Transverse colon (tissue), 4 donors: ENCODE results near the gene NCKIPSD. TPM values are rescaled to one million over a fixed set of nuclear protein-coding genes. Genes with fewer than 3 reads are reported as not detected.

Source experiments
- DNase-seq: peaks from one replicate; pipeline ENCODE4 v3.0.0-alpha.2; 2019
- H3K27ac ChIP-seq, 4 donors: fragments of 200-600 bp; sonication (generic); 2 replicates each; pipeline ENCODE4 v1.5.1; 2016 to 2018; ENCODE audit warnings: inconsistent platforms in 4 of 4
- H3K27me3 ChIP-seq: fragments of 200-600 bp; sonication (generic); 2 replicates; pipeline ENCODE4 v1.5.1; 2017; ENCODE audit warnings: inconsistent platforms
- H3K36me3 ChIP-seq, 4 donors: fragments of 200-600 bp; sonication (generic); 2 replicates each; pipeline ENCODE4 v1.5.1; 2017 to 2019; ENCODE audit warnings: inconsistent platforms in 4 of 4
- H3K4me1 ChIP-seq, 4 donors: fragments of 200-600 bp; sonication (generic); 2 replicates each; pipeline ENCODE4 v1.5.1; 2017 to 2020; ENCODE audit warnings: inconsistent platforms in 4 of 4
- H3K4me3 ChIP-seq, 4 donors: fragments of 200-600 bp; sonication (generic); 1 replicate in 1 of 4; 2 replicates in 3 of 4; pipeline versions ENCODE4 v1.5.1 to v1.6.1; 2017 to 2019; ENCODE audit warnings: inconsistent platforms in 4 of 4
- H3K9me3 ChIP-seq, 2 donors: fragments of 200-600 bp; sonication (generic); 2 replicates each; pipeline ENCODE4 v1.5.1; 2017 to 2019; ENCODE audit warnings: inconsistent platforms in 2 of 2
- EP300 ChIP-seq: sonication (generic); formaldehyde crosslinking; IDR thresholded peaks from one replicate; pipeline ENCODE4 v1.6.1; 2017; ENCODE audit warnings: antibody characterized with exemption, low read depth
- POLR2A ChIP-seq: fragments of 450-650 bp; IDR thresholded peaks from one replicate; pipeline ENCODE4 v1.6.1; 2016; ENCODE audit warnings: antibody characterized with exemption, mild to moderate bottlenecking, moderate library complexity
- POLR2AphosphoS5 ChIP-seq, 3 donors: sonication (generic); formaldehyde crosslinking; IDR thresholded peaks; one replicate each; pipeline ENCODE4 v1.6.1; 2016; ENCODE audit warnings: antibody characterized with exemption in 3 of 3
- WGBS, 2 donors: methylation state at CpG; one replicate each; pipeline ENCODE4 v1.1.5; 2018; ENCODE audit warnings: low coverage in 1 of 2; 5-methylcytosine and 5-hydroxymethylcytosine counted together
- in situ Hi-C, 4 donors: fragments of 200-750 bp; cut with MboI; loops; one replicate each; pipeline versions ENCODE4 v1.15.0 to v1.15.1; 2017; ENCODE audit warnings: low sequenced_read_pairs in 3 of 4, low pct_ligation_motif_present in 1 of 4, low pct_unique_long_range_greater_than_20kb in 1 of 4
- intact Hi-C: fragments of 100-400 bp; cut with DNase I; formaldehyde crosslinking; loops from one replicate; pipeline ENCODE4 v1.15.1; 2023; ENCODE audit warnings: low total_unique reads
- small RNA-seq, 4 donors: library from RNA; depleted of rRNA; stranded (forward); fragments of <200 nt; gene quantifications; one replicate each; pipeline ENCODE3, GENCODE V24; 2016
- total RNA-seq, 4 donors: library from RNA; depleted of rRNA; stranded (reverse); fragments of >200 nt; gene quantifications; one replicate each; pipeline ENCODE4 v1.1.0, GENCODE V29; 2016
- TF ChIP-seq, protein P1 (sequence below), 5 experiments: fragments of 200-600 bp in 3 of 5; fragments of 450-650 bp in 2 of 5; sonication (generic) in 3 of 5; IDR thresholded peaks; 1 replicate in 2 of 5; 2 replicates in 3 of 5; pipeline ENCODE4 v1.5.1; 2016 to 2017; ENCODE audit warnings: antibody characterized with exemption in 5 of 5, inconsistent platforms in 3 of 5, mild to moderate bottlenecking in 2 of 5, moderate library complexity in 1 of 5

Gene NCKIPSD
- total RNA-seq, 4 donors from 2014 or later, result 42.3 to 74.6 (median 49.2) TPM

DNA sequence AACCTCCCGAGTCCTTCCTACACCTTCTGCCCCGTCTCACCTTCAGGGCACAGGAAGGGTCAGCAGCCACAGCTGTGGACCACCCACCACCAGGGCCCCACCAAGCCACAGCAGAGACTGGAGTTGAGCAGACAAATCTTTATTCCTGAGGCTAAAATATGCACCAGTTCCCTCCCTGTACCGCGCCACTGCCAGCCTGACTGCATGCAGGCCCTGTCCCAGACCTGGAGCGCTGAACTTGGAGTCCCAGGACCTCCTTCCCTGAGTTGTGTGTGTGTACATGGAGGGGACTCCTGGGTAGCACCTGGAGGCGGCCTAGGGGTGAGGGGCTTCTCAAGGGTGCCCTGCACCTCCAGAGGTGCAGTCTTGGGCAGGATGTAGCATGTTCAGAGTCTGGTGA is 60.1 kb downstream of the NCKIPSD start:
- WGBS, 2 donors, result 98% methylated on average over 5 of the region's 6 CpGs; no CpG with 5 or more reads in 1 of the 2 donors
- Histone ChIP-seq H3K4me3 (no peak overlapping the region), H3K36me3 (peaks cover 0 to 14% (median 8%) of the 10 kb centered on the region in 4 donors), H3K27ac (no peak overlapping the region), H3K9me3 (no peaks in the 10 kb centered on the region), H3K4me1 (peaks cover 0 to 12% (median 5%) of the 10 kb centered on the region in 4 donors), H3K27me3 (no peaks in the 10 kb centered on the region)
- no peak for TF ChIP-seq EP300
- no peak for TF ChIP-seq POLR2A
- TF ChIP-seq, protein P1, sequence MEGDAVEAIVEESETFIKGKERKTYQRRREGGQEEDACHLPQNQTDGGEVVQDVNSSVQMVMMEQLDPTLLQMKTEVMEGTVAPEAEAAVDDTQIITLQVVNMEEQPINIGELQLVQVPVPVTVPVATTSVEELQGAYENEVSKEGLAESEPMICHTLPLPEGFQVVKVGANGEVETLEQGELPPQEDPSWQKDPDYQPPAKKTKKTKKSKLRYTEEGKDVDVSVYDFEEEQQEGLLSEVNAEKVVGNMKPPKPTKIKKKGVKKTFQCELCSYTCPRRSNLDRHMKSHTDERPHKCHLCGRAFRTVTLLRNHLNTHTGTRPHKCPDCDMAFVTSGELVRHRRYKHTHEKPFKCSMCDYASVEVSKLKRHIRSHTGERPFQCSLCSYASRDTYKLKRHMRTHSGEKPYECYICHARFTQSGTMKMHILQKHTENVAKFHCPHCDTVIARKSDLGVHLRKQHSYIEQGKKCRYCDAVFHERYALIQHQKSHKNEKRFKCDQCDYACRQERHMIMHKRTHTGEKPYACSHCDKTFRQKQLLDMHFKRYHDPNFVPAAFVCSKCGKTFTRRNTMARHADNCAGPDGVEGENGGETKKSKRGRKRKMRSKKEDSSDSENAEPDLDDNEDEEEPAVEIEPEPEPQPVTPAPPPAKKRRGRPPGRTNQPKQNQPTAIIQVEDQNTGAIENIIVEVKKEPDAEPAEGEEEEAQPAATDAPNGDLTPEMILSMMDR (IDR thresholded peaks at IDR 0.05), result no peak
- TF ChIP-seq POLR2AphosphoS5 (IDR thresholded peaks at IDR 0.05), result no peak
- no peak for DNase-seq
- intact Hi-C loops, result no loop called here
- in situ Hi-C loops, result no loop called here

DNA sequence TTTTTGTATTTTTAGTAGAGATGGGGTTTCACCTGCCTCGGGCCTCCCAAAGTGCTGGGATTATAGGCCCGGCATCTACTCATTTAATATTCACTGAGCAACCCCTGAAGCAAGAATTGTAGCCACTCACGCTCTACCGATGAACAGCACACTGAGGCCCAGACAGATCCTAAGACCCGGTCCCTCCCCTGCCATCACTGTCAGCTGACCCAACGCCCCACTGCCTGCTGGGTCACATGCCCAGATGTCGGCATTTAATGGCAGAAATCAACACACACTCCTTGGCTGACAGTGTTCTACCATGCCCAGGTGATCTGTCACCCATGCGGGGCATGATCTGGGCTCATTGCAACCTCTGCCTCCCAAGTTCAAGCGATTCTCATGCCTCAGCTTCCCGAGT is 60.9 kb downstream of the NCKIPSD start:
- H3K27ac ChIP-seq, result peak overlapping the region; percentile 46 to 76 (median 69)
- H3K36me3 ChIP-seq, result peaks cover 0 to 11% (median 5%) of the 10 kb centered on the region in 4 donors
- H3K4me1 ChIP-seq, result peaks cover 2 to 19% (median 11%) of the 10 kb centered on the region in 4 donors
- DNase-seq, result no peak
- no peaks in the 10 kb centered on the region for H3K27me3 ChIP-seq
- TF ChIP-seq, protein P1 (IDR thresholded peaks at IDR 0.05), result no peak
- TF ChIP-seq EP300, result no peak
- TF ChIP-seq POLR2A, result no peak
- no peak for TF ChIP-seq POLR2AphosphoS5 (IDR thresholded peaks at IDR 0.05)
- H3K4me3 ChIP-seq, result no peak overlapping the region
- in situ Hi-C loops, result no loop called here
- WGBS, 2 donors, result 94 to 100% methylated on average over 1 to 10 of the region's 10 CpGs
- no peaks in the 10 kb centered on the region for H3K9me3 ChIP-seq
- intact Hi-C loops, result no loop called here

DNA sequence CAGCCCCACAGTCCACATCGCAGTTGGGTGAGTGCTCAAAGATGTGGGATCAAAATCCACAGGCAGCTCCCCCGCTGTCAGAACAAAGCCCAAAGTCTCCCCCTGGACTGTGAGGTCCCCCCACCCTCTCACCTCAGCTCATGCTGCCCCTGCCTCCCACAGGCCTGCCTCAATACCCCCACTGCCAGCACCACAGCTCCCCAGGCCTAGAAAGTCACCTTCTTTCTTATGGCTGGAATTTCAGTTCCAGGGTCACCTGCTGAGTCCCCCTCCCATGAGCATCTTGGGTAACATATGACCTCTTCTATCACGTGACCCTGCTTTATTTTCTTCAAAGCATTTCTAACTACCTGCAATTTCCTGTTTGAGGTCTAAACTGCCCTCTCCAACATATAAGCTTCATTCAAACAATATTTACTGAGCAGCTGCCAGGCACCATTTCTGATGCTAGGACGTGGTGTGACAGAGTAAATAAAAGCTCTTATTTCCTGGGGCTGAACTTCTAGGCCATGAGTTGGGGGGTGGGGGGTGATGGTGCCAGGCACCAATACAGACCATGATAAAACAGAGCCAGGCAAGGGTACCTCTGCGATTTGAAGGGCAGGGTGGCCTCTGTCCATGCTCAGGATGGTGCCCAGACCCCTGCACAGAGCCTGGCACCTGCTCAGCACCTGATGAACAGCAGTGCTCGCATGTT is 61.7 kb downstream of the NCKIPSD start:
- in situ Hi-C loops (no loop called here), intact Hi-C loops (no loop called here)
- Histone ChIP-seq H3K4me1 (peaks cover 8 to 27% (median 18%) of the 10 kb centered on the region in 4 donors), H3K9me3 (no peaks in the 10 kb centered on the region), H3K27ac (peak overlapping the region; percentile 46 to 76 (median 69)), H3K36me3 (peaks cover 0 to 9% (median 2%) of the 10 kb centered on the region in 4 donors), H3K27me3 (no peaks in the 10 kb centered on the region), H3K4me3 (no peak overlapping the region)
- WGBS, 2 donors, result 29 to 64% methylated on average over 2 to 6 of the region's 6 CpGs
- DNase-seq, result peak; percentile 31
- TF ChIP-seq POLR2AphosphoS5 (IDR thresholded peaks at IDR 0.05), result peak in 2 of 3 donors; percentile 8 to 10
- no peak for TF ChIP-seq EP300

Small RNAs within 50 kb of the gene (small RNA-seq; reads per million reads assigned to genes)
- 0 reads per million in 4 donors for gene AC141002.1

Other genes with a start within 250 kb of the NCKIPSD start
- gene CCDC51, start 245.8 kb downstream of the NCKIPSD start, total RNA-seq, result 10 to 100 TPM in 2 of 4 donors, 1 to 10 TPM in 2; 2.8 to 14.1 (median 8.2) TPM
- 100 to 1,000 TPM; 115 to 279 (median 192) TPM for gene TMA7, start 245.7 kb downstream of the NCKIPSD start, total RNA-seq
- 1 to 10 TPM; 1.8 to 4.4 (median 2.9) TPM for gene ATRIP, start 239.2 kb downstream of the NCKIPSD start, total RNA-seq
- 10 to 100 TPM; 72.9 to 89.4 (median 80.8) TPM for gene SHISA5, start 181.7 kb downstream of the NCKIPSD start, total RNA-seq
- 1 to 10 TPM in 3 of 4 donors, under 1 TPM in 1; 0.37 to 7.9 (median 6.7) TPM for gene PFKFB4, start 129.1 kb downstream of the NCKIPSD start, total RNA-seq
- not detected for gene UCN2, start 122.1 kb downstream of the NCKIPSD start, total RNA-seq
- 10 to 100 TPM in 2 of 4 donors, 1 to 10 TPM in 2; 4.8 to 19.1 (median 12.9) TPM for gene COL7A1, start 90.6 kb downstream of the NCKIPSD start, total RNA-seq
- 100 to 1,000 TPM; 579 to 974 (median 655) TPM for gene UQCRC1, start 76.3 kb downstream of the NCKIPSD start, total RNA-seq
- gene TMEM89, start 64.1 kb downstream of the NCKIPSD start, total RNA-seq, result 10 to 100 TPM in 1 of 4 donors, not detected in 3; 13.1 TPM
- gene SLC26A6, start 50.5 kb downstream of the NCKIPSD start, total RNA-seq, result 100 to 1,000 TPM; 134 to 282 (median 193) TPM
- 10 to 100 TPM in 1 of 4 donors, 1 to 10 TPM in 3; 1.2 to 15.0 (median 3.9) TPM for gene CELSR3, start 23.0 kb downstream of the NCKIPSD start, total RNA-seq
- 100 to 1,000 TPM; 169 to 255 (median 225) TPM for gene IP6K2, start 31.3 kb upstream of the NCKIPSD start, total RNA-seq
- gene PRKAR2A, start 162.0 kb upstream of the NCKIPSD start, total RNA-seq, result 10 to 100 TPM; 20.3 to 59.1 (median 40.8) TPM
- 10 to 100 TPM in 3 of 4 donors, 1 to 10 TPM in 1; 8.4 to 83.8 (median 31.7) TPM for gene SLC25A20, start 213.0 kb upstream of the NCKIPSD start, total RNA-seq
- gene ARIH2, start 232.9 kb upstream of the NCKIPSD start, total RNA-seq, result 100 to 1,000 TPM in 3 of 4 donors, 10 to 100 TPM in 1; 82.6 to 269 (median 115) TPM